NCI-H82 treated with DMSO at 0.1 percent for 48 hours (cell line): Measurements from ENCODE around the gene OR7G3.

ENCODE experiments used
- DNase-seq: peaks from one replicate; lab custom pipeline; 2025; ENCODE audit not compliant: unreplicated experiment; lab: John Stamatoyannopoulos, UW

Gene OR7G3

DNA sequence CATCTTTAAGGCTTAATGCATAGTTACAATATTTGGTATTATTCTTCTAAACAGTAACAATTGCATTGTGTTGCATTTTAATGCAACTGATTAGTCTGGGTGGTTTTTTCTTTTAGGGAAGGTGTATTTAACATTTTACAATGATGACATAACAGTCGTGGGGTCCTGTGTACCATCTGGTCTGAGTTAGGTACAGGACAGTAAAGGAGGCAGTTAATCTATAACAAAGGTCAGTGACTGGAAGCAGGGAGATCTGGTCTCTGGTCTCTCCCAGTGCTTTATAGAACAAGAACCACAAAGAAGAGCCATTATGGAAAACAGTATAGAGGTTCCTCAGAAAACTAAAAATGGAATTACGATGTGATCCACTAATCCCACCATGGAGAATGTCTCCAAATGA, 16.8 kb downstream of the OR7G3 start:
- no peak for DNase-seq

DNA sequence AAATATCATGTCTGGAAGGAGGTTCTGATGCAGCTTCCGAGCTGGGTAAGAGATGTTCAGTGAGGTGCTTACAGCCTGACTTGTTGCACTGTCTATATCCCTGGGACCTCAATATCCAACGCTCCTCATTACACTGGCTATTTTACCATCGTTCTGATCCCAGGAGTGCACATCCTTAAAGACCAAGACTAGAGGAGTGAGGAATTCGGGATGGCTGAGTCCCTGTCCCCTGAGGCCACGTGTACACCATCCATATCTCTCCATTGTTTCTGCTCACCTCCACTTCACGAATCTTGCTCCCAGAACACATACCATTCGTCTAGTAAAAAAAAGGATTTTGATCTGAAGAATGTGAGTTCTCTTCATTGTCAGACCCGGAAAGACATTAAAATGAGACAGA, 19.4 kb downstream of the OR7G3 start, which contains the start of gene OR7G2:
Gene OR7G2 (minus strand): TSS at position 101 of the 400 bp plus-strand sequence. CDS start 4,232 bp downstream, outside the sequence.
- no peak for DNase-seq

DNA sequence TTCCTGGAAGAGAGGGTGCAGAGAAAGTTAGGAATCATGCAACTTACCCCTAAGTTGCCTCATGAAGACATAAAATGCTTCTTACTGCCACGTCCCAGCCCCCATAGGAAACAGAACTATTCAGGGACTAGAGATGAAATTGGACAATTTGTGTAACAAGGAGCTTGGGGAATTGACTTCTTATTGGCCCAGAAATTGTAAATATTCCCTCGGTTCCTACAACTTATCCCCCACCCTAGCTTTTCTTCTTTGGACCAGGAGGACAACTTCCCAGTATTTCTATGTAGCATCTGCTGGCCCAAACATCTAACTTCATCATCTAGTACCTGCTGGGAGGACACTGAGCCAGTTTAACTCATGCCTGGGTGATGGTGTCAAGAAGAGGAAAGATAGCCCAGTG, 40.0 kb downstream of the OR7G3 start, which contains the start of gene OR1M1:
Gene OR1M1 (plus strand): TSS at position 301 of the 400 bp plus-strand sequence. CDS start 6,184 bp downstream, outside the sequence.
- no peak for DNase-seq

DNA sequence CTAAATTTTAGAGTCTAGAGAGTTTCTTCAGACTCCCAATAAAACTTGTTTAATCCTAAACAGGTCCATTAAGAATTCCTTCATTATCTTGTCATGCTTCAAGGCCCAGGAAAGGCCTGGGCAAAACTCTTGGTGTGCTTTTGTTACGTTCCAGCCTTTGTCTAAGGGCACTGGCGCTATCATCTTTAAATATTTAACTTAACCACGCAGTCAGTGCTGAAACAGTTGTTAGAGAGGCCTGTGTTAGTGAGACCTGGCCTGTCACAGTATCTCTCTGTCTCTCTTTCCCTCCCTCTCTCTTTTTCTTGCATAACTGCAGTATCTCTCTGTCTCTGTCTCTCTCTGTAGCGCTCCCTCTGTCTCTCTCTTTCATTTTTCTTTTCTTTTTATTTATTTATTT, 48.1 kb downstream of the OR7G3 start:
- DNase-seq, result no peak

DNA sequence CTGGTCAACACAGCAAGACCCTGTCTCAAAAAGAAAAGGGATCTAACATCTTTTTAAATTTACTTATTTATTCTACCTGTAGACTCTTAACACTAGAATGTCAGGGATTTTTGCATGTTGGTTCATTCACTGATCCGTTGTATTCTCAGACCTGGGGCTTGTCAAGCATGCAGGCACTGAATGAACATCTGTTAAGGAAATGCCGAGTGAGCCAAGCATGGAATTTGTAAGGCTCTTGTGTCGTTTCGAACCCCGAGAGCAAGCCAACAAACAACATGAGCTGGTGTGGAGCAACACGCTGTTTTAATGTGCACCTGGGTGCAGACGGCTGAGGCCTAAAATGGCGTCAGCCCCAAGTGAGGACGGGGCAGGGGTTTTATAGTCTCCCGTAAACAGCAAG, 49.8 kb downstream of the OR7G3 start:
- no peak for DNase-seq
